GM19099 (cell line): ENCODE measurements around the gene DUSP28.

Experiments used
- POLR2A ChIP-seq: IDR thresholded peaks from 3 replicates; pipeline ENCODE4 v1.6.1; 2011; ENCODE audit warnings: low read depth; ENCODE audit not compliant: insufficient read length; ENCODE audit errors: extremely low read depth

Gene DUSP28

GRCh38 chr2:240583774-240584173 lies 23.6 kb downstream of the DUSP28 start:
- no peak for TF ChIP-seq POLR2A

GRCh38 chr2:240584486-240585031 lies 24.4 kb downstream of the DUSP28 start:
- TF ChIP-seq POLR2A, result peak; percentile 61

- peak; percentile 12 for TF ChIP-seq POLR2A
Measured at GRCh38 chr2:240585101-240585500, 24.9 kb downstream of the DUSP28 start.

- no peak for TF ChIP-seq POLR2A
Measured at GRCh38 chr2:240585681-240586197, 25.6 kb downstream of the DUSP28 start.

- TF ChIP-seq POLR2A, result peak; percentile 85
Measured at GRCh38 chr2:240586198-240586918, 26.2 kb downstream of the DUSP28 start, which contains the start of gene CAPN10. Gene CAPN10 (plus strand): TSS chr2:240586734. CDS start chr2:240586912, 178 bp downstream.

GRCh38 chr2:240586919-240587800 lies 27.0 kb downstream of the DUSP28 start:
- no peak for TF ChIP-seq POLR2A

GRCh38 chr2:240588006-240588655 lies 28.0 kb downstream of the DUSP28 start:
- no peak for TF ChIP-seq POLR2A

- no peak for TF ChIP-seq POLR2A
Measured at GRCh38 chr2:240588669-240589068, 28.5 kb downstream of the DUSP28 start.

- TF ChIP-seq POLR2A, result no peak
Measured at GRCh38 chr2:240589375-240589774, 29.2 kb downstream of the DUSP28 start.

GRCh38 chr2:240589850-240590525 lies 29.8 kb downstream of the DUSP28 start:
- TF ChIP-seq POLR2A, result no peak

GRCh38 chr2:240590681-240591111 lies 30.5 kb downstream of the DUSP28 start:
- TF ChIP-seq POLR2A, result no peak

- TF ChIP-seq POLR2A, result no peak
Measured at GRCh38 chr2:240591226-240591625, 31.1 kb downstream of the DUSP28 start.

GRCh38 chr2:240591784-240592183 lies 31.6 kb downstream of the DUSP28 start:
- no peak for TF ChIP-seq POLR2A

- TF ChIP-seq POLR2A, result no peak
Measured at GRCh38 chr2:240593026-240593702, 33.0 kb downstream of the DUSP28 start.
